GM18519 (cell line): Measurements from ENCODE around the gene OPRD1.
"Not testable (repeated sequence)": the region's sequence is repeated elsewhere in the genome, so short reads cannot be mapped to it uniquely, and the experiment has no call there.

Experiments
- ATAC-seq: cut with Tn5 transposase; IDR thresholded peaks from one replicate; pipeline ENCODE4 v1.9.1; 2021; ENCODE audit warnings: mild to moderate bottlenecking, moderate library complexity; ENCODE audit not compliant: unreplicated experiment, low FRiP score

Gene OPRD1

GRCh38 chr1:28796352-28797211 is 15.4 kb upstream of the OPRD1 start:
- no peak for ATAC-seq

GRCh38 chr1:28800324-28800723 is 11.6 kb upstream of the OPRD1 start:
- no peak for ATAC-seq

GRCh38 chr1:28801461-28801860 is 10.5 kb upstream of the OPRD1 start:
- no peak for ATAC-seq

GRCh38 chr1:28803051-28803450 is 8.9 kb upstream of the OPRD1 start:
- ATAC-seq, result no peak

GRCh38 chr1:28803662-28804061 is 8.3 kb upstream of the OPRD1 start:
- no peak for ATAC-seq

- no peak for ATAC-seq
These were observed 7.9 kb upstream of the OPRD1 start for GRCh38 chr1:28804071-28804470.

GRCh38 chr1:28807046-28807445 is 4.9 kb upstream of the OPRD1 start:
- ATAC-seq, result no peak

- no peak for ATAC-seq
These were observed 4.0 kb upstream of the OPRD1 start for GRCh38 chr1:28807986-28808385.

GRCh38 chr1:28811369-28811765 is 603 bp upstream of the OPRD1 start:
- no peak for ATAC-seq

GRCh38 chr1:28812669-28813468 is 899 bp downstream of the OPRD1 start:
- no peak for ATAC-seq

GRCh38 chr1:28813931-28814465 is 2.0 kb downstream of the OPRD1 start:
- ATAC-seq, result no peak

- ATAC-seq, result no peak
These were observed 3.7 kb downstream of the OPRD1 start for GRCh38 chr1:28815533-28816185.

- no peak for ATAC-seq
These were observed 5.2 kb downstream of the OPRD1 start for GRCh38 chr1:28817133-28817532.

- no peak for ATAC-seq
These were observed 7.0 kb downstream of the OPRD1 start for GRCh38 chr1:28819020-28819419.

- ATAC-seq, result no peak
These were observed 10.8 kb downstream of the OPRD1 start for GRCh38 chr1:28822799-28823198.

GRCh38 chr1:28824061-28824460 is 12.1 kb downstream of the OPRD1 start:
- not testable (repeated sequence) for ATAC-seq

- ATAC-seq, result not testable (repeated sequence)
These were observed 16.4 kb downstream of the OPRD1 start for GRCh38 chr1:28828227-28828858.

- no peak for ATAC-seq
These were observed 18.8 kb downstream of the OPRD1 start for GRCh38 chr1:28830814-28831213.

GRCh38 chr1:28832966-28833365 is 21.0 kb downstream of the OPRD1 start:
- ATAC-seq, result no peak

GRCh38 chr1:28833381-28833780 is 21.4 kb downstream of the OPRD1 start:
- no peak for ATAC-seq
